Esophagus squamous epithelium (tissue), 5 donors: ENCODE data around the gene DENND1A. TPM values are rescaled to one million over a fixed set of nuclear protein-coding genes. Genes with fewer than 3 reads are reported as not detected.

Experiments used
- DNase-seq: peaks from one replicate; lab custom pipeline; 2025; lab: John Stamatoyannopoulos, UW
- H3K27ac ChIP-seq, 4 donors: fragments of 200-600 bp; sonication (generic); one replicate each; pipeline ENCODE4 v1.5.1; 2016 to 2019; ENCODE audit warnings: mild to moderate bottlenecking in 1 of 4
- H3K27me3 ChIP-seq, 4 donors: fragments of 200-600 bp; sonication (generic); 1 replicate in 3 of 4; 2 replicates in 1 of 4; pipeline versions ENCODE4 v1.5.1 to v1.6.0; 2017 to 2021; ENCODE audit warnings: antibody characterized with exemption in 1 of 4
- H3K36me3 ChIP-seq, 3 donors: fragments of 200-600 bp; sonication (generic); one replicate each; pipeline ENCODE4 v1.5.1; 2016 to 2019
- H3K4me1 ChIP-seq, 3 donors: fragments of 200-600 bp; sonication (generic); one replicate each; pipeline ENCODE4 v1.5.1; 2017 to 2019
- H3K4me3 ChIP-seq, 4 donors: fragments of 200-600 bp; sonication (generic); 1 replicate in 3 of 4; 2 replicates in 1 of 4; pipeline ENCODE4 v1.5.1; 2016 to 2019; ENCODE audit warnings: mild to moderate bottlenecking in 2 of 4, moderate library complexity in 1 of 4
- H3K9me3 ChIP-seq, 3 donors: fragments of 200-600 bp; sonication (generic); one replicate each; pipeline ENCODE4 v1.5.1; 2016 to 2019
- POLR2A ChIP-seq, 4 donors: fragments of 450-650 bp; IDR thresholded peaks; one replicate each; pipeline ENCODE4 v1.6.1; 2017; ENCODE audit warnings: antibody characterized with exemption in 4 of 4, mild to moderate bottlenecking in 4 of 4, moderate library complexity in 3 of 4
- WGBS, 2 donors: methylation state at CpG; one replicate each; pipeline ENCODE4 v1.1.5; 2018; 5-methylcytosine and 5-hydroxymethylcytosine counted together
- intact Hi-C: fragments of 100-400 bp; cut with DNase I; formaldehyde crosslinking; loops from one replicate; pipeline ENCODE4 v1.15.0; 2022
- total RNA-seq, 4 donors: library from RNA; depleted of rRNA; stranded (reverse); fragments of >200 nt; gene quantifications; one replicate each; pipeline ENCODE4 v1.1.0, GENCODE V29; 2016
- TF ChIP-seq, protein P1 (sequence below), 6 experiments: fragments of 450-650 bp in 4 of 6; fragments of 200-600 bp in 2 of 6; sonication (generic) in 2 of 6; IDR thresholded peaks; one replicate each; pipeline ENCODE4 v1.5.1; 2016 to 2019; ENCODE audit warnings: antibody characterized with exemption in 6 of 6, mild to moderate bottlenecking in 4 of 6, moderate library complexity in 4 of 6
- donor health status: DM: yes; HTN: yes; CAD: no.

Gene DENND1A
- total RNA-seq, 4 donors from 2014 or later: 5.3 to 16.0 (median 12.9) TPM

- Histone ChIP-seq H3K9me3 (no peaks in the 10 kb centered on the region), H3K27me3 (peaks cover 0 to 15% (median 0%) of the 10 kb centered on the region in 4 donors), H3K36me3 (no peaks in the 10 kb centered on the region), H3K4me1 (peaks cover 27 to 61% (median 29%) of the 10 kb centered on the region in 3 donors), H3K27ac (peak overlapping the region; percentile 12 to 85 (median 72)), H3K4me3 (no peak overlapping the region)
- no peak for DNase-seq
- WGBS, 2 donors: 78 to 93% methylated on average over 2 to 5 of the region's 9 CpGs
- intact Hi-C loops: no loop called here
- TF ChIP-seq, protein P1, sequence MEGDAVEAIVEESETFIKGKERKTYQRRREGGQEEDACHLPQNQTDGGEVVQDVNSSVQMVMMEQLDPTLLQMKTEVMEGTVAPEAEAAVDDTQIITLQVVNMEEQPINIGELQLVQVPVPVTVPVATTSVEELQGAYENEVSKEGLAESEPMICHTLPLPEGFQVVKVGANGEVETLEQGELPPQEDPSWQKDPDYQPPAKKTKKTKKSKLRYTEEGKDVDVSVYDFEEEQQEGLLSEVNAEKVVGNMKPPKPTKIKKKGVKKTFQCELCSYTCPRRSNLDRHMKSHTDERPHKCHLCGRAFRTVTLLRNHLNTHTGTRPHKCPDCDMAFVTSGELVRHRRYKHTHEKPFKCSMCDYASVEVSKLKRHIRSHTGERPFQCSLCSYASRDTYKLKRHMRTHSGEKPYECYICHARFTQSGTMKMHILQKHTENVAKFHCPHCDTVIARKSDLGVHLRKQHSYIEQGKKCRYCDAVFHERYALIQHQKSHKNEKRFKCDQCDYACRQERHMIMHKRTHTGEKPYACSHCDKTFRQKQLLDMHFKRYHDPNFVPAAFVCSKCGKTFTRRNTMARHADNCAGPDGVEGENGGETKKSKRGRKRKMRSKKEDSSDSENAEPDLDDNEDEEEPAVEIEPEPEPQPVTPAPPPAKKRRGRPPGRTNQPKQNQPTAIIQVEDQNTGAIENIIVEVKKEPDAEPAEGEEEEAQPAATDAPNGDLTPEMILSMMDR (IDR thresholded peaks at IDR 0.05): no peak
- TF ChIP-seq POLR2A (IDR thresholded peaks at IDR 0.05): no peak
These were observed 585.6 kb downstream of the DENND1A start for GRCh38 chr9:123344192-123344949.

GRCh38 chr9:123343443-123344191 lies 586.3 kb downstream of the DENND1A start:
- peaks cover 27 to 66% (median 29%) of the 10 kb centered on the region in 3 donors for H3K4me1 ChIP-seq
- no peak for TF ChIP-seq POLR2A (IDR thresholded peaks at IDR 0.05)
- TF ChIP-seq, protein P1 (IDR thresholded peaks at IDR 0.05): no peak
- H3K27me3 ChIP-seq: peaks cover 0 to 8% (median 0%) of the 10 kb centered on the region in 4 donors
- H3K36me3 ChIP-seq: no peaks in the 10 kb centered on the region
- WGBS, 2 donors: 39 to 42% methylated on average over 7 to 9 of the region's 13 CpGs
- no peak overlapping the region for H3K4me3 ChIP-seq
- H3K27ac ChIP-seq: peak overlapping the region; percentile 12 to 85 (median 72)
- no peaks in the 10 kb centered on the region for H3K9me3 ChIP-seq
- no peak for DNase-seq
- intact Hi-C loops: no loop called here

- Histone ChIP-seq H3K27ac (no peak overlapping the region), H3K9me3 (no peaks in the 10 kb centered on the region), H3K4me1 (peaks cover 27 to 67% (median 29%) of the 10 kb centered on the region in 3 donors), H3K27me3 (no peaks in the 10 kb centered on the region), H3K4me3 (no peak overlapping the region), H3K36me3 (no peaks in the 10 kb centered on the region)
- intact Hi-C loops: no loop called here
- 80% methylated on average over 2 of the region's 5 CpGs; no CpG with 5 or more reads in 1 of the 2 donors for WGBS, 2 donors
- DNase-seq: no peak
- TF ChIP-seq, protein P1 (IDR thresholded peaks at IDR 0.05): no peak
- TF ChIP-seq POLR2A (IDR thresholded peaks at IDR 0.05): no peak
These were observed 587.7 kb downstream of the DENND1A start for GRCh38 chr9:123342247-123342646.

DNA sequence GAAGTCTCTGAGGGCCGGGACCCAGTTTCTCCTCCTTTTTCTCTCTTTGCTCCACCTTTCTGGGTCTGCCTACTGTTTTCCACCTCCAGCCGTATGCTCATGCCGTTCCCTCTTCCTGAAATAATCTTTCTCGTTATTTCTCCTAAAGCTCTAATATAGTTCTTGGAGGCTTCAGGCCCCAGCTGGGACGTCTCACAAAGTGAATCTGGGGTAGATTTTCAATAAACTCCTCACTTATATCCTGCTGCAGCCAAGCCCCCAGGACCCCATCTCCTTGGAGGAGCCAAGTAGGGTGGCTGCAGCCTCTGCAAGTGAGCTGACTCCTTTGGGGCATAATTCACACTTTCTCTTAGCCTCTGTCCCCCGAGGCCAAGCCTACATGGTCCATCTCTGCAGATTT lies 588.1 kb downstream of the DENND1A start:
- Histone ChIP-seq H3K36me3 (no peaks in the 10 kb centered on the region), H3K4me3 (no peak overlapping the region), H3K27me3 (no peaks in the 10 kb centered on the region), H3K4me1 (peaks cover 29 to 71% (median 30%) of the 10 kb centered on the region in 3 donors), H3K9me3 (no peaks in the 10 kb centered on the region), H3K27ac (no peak overlapping the region)
- TF ChIP-seq POLR2A (IDR thresholded peaks at IDR 0.05): no peak
- TF ChIP-seq, protein P1 (IDR thresholded peaks at IDR 0.05): no peak
- DNase-seq: no peak
- intact Hi-C loops: no loop called here
- WGBS, 2 donors: 88 to 93% methylated on average over 5 to 6 of the region's 6 CpGs
